IMR-90 (cell line): ENCODE data around the gene ARMH2. TPM values are rescaled to one million over a fixed set of nuclear protein-coding genes. Genes with fewer than 3 reads are reported as not detected.
A peak's percentile ranks its signal among the peaks of the same experiment; 100 is the strongest.

Source experiments
- ATAC-seq: fragments of 200-7000 bp; cut with Tn5 transposase; 2 replicates; pipeline ENCODE4 v1.9.1; 2020; ENCODE audit warnings: low read depth, mild to moderate bottlenecking, moderate library complexity
- BruUV-seq: library from RNA; stranded (reverse); fragments of 400-500 nt; replicated peaks from 2 replicates; lab custom pipeline; 2021; lab: Mats Ljungman, UMichigan
- CTCF ChIA-PET: fragments of 300-600 bp; formaldehyde crosslinking; extraction: SDS; loops from one replicate; lab custom pipeline; 2021; ENCODE audit warnings: antibody characterized with exemption; lab: Yijun Ruan, JAX
- POLR2A ChIA-PET: fragments of 300-600 bp; sonication (Branson Sonifier 250); formaldehyde crosslinking; loops from one replicate; lab custom pipeline; 2022; ENCODE audit warnings: antibody characterized with exemption; ENCODE audit not compliant: unreplicated experiment; lab: Charles Lee
- DNase-seq: peaks from one replicate; pipeline ENCODE4 v3.0.0; 2013
- H2AFZ ChIP-seq: replicated peaks from 2 replicates; pipeline ENCODE3; 2013; ENCODE audit warnings: low read length, mild to moderate bottlenecking; ENCODE audit not compliant: poor library complexity
- H2AK5ac ChIP-seq: 2 replicates; pipeline ENCODE4 v1.6.1; 2013; ENCODE audit warnings: low read depth, low read length, inconsistent platforms
- H2AK9ac ChIP-seq: replicated peaks from 2 replicates; pipeline ENCODE3; 2013; ENCODE audit warnings: mild to moderate bottlenecking, low read depth, low read length, moderate library complexity; ENCODE audit not compliant: poor library complexity
- H2BK120ac ChIP-seq: 2 replicates; pipeline ENCODE4 v1.6.1; 2013; ENCODE audit warnings: low read depth, low read length, inconsistent platforms
- H2BK15ac ChIP-seq: 3 replicates; pipeline ENCODE4 v1.6.1; 2013; ENCODE audit warnings: low read depth, low read length, inconsistent platforms
- H2BK20ac ChIP-seq: 2 replicates; pipeline ENCODE4 v1.6.1; 2013; ENCODE audit warnings: low read depth, mild to moderate bottlenecking, inconsistent platforms, low read length, moderate library complexity
- H2BK5ac ChIP-seq: 2 replicates; pipeline ENCODE4 v1.6.1; 2013; ENCODE audit warnings: mild to moderate bottlenecking, low read depth, low read length, inconsistent platforms; ENCODE audit not compliant: poor library complexity, severe bottlenecking
- H3K14ac ChIP-seq: replicated peaks from 2 replicates; pipeline ENCODE4 v1.6.1; 2013; ENCODE audit warnings: low read depth, low read length, inconsistent platforms
- H3K18ac ChIP-seq: 2 replicates; pipeline ENCODE4 v1.6.1; 2013; ENCODE audit warnings: low read depth, low read length, control low read depth
- H3K23ac ChIP-seq: 2 replicates; pipeline ENCODE4 v1.6.1; 2013; ENCODE audit warnings: low read depth, low read length, inconsistent platforms
- H3K27ac ChIP-seq: 2 replicates; pipeline ENCODE4 v1.5.1; 2013; ENCODE audit warnings: mild to moderate bottlenecking, control low read depth, low read length; ENCODE audit not compliant: insufficient read depth
- H3K27me3 ChIP-seq: 2 replicates; pipeline ENCODE4 v1.6.1; 2013; ENCODE audit warnings: low read length; ENCODE audit not compliant: control insufficient read depth, insufficient read depth
- H3K36me3 ChIP-seq: 2 replicates; pipeline ENCODE4 v1.6.1; 2013; ENCODE audit warnings: low read length, mixed read lengths; ENCODE audit not compliant: control insufficient read depth, insufficient read depth
- H3K4ac ChIP-seq: 2 replicates; pipeline ENCODE4 v1.6.1; 2013; ENCODE audit warnings: low read depth, low read length, inconsistent platforms
- H3K4me1 ChIP-seq: 2 replicates; pipeline ENCODE4 v1.6.1; 2013; ENCODE audit warnings: low read length, mixed read lengths; ENCODE audit not compliant: control insufficient read depth, insufficient read depth
- H3K4me2 ChIP-seq: 2 replicates; pipeline ENCODE4 v1.6.1; 2013; ENCODE audit warnings: low read depth, mild to moderate bottlenecking, control low read depth, low read length, moderate library complexity
- H3K4me3 ChIP-seq: 2 replicates; pipeline ENCODE4 v1.5.1; 2013; ENCODE audit warnings: low read depth, mild to moderate bottlenecking, control low read depth, low read length, moderate library complexity; ENCODE audit not compliant: insufficient read depth
- H3K56ac ChIP-seq: 2 replicates; pipeline ENCODE4 v1.6.1; 2013; ENCODE audit warnings: low read length, inconsistent platforms; ENCODE audit not compliant: insufficient read depth; ENCODE audit errors: extremely low read depth
- H3K79me1 ChIP-seq, 2 experiments: 2 replicates each; pipeline ENCODE4 v1.6.1; 2013; ENCODE audit warnings: low read length in 2 of 2, inconsistent platforms in 1 of 2, low read depth in 1 of 2
- H3K9ac ChIP-seq: 2 replicates; pipeline ENCODE4 v1.6.1; 2013; ENCODE audit warnings: low read depth, low read length, control low read depth
- H3K9me1 ChIP-seq: 2 replicates; pipeline ENCODE4 v1.6.1; 2013; ENCODE audit warnings: low read length, inconsistent platforms; ENCODE audit not compliant: insufficient read depth
- H3K9me3 ChIP-seq: 2 replicates; pipeline ENCODE4 v1.6.1; 2013; ENCODE audit warnings: low read length; ENCODE audit not compliant: control insufficient read depth, insufficient read depth
- H4K20me1 ChIP-seq: 2 replicates; pipeline ENCODE4 v1.6.1; 2013; ENCODE audit warnings: low read length, inconsistent platforms; ENCODE audit not compliant: insufficient read depth
- H4K5ac ChIP-seq: 2 replicates; pipeline ENCODE4 v1.6.1; 2013; ENCODE audit warnings: mild to moderate bottlenecking, low read depth, low read length, control low read depth
- H4K8ac ChIP-seq, 2 experiments: 2 replicates each; pipeline ENCODE4 v1.6.1; 2013; ENCODE audit warnings: low read depth in 2 of 2, low read length in 2 of 2, control low read depth in 1 of 2, inconsistent platforms in 1 of 2
- H4K91ac ChIP-seq: 2 replicates; pipeline ENCODE4 v1.6.1; 2013; ENCODE audit warnings: low read depth, low read length, inconsistent platforms; ENCODE audit not compliant: insufficient read depth
- BHLHE40 ChIP-seq: fragments of 150-350 bp; IDR thresholded peaks from 2 replicates; pipeline ENCODE4 v1.6.1; 2016; ENCODE audit warnings: mild to moderate bottlenecking, low read depth, low read length
- CEBPB ChIP-seq: IDR thresholded peaks from 2 replicates; pipeline ENCODE4 v1.6.1; 2012; ENCODE audit warnings: low read depth, low read length, improper control_type of control experiment
- FOS ChIP-seq: fragments of 150-350 bp; IDR thresholded peaks from 2 replicates; pipeline ENCODE4 v1.6.1; 2016; ENCODE audit warnings: low read depth, low read length
- MAZ ChIP-seq: IDR thresholded peaks from 2 replicates; pipeline ENCODE4 v1.6.1; 2012; ENCODE audit warnings: low read depth, mild to moderate bottlenecking, low read length, improper control_type of control experiment, moderate library complexity, borderline replicate concordance
- POLR2A ChIP-seq: IDR thresholded peaks from 2 replicates; pipeline ENCODE4 v1.6.1; 2012; ENCODE audit warnings: mild to moderate bottlenecking, low read depth, low read length
- SMC3 ChIP-seq: fragments of 150-350 bp; IDR thresholded peaks from 2 replicates; pipeline ENCODE4 v1.6.1; 2016; ENCODE audit warnings: low read depth, mild to moderate bottlenecking, antibody characterized with exemption, low read length, moderate library complexity
- WGBS, 2 experiments: methylation state at CpG; one replicate each; pipeline versions ENCODE4 v1.1.5 to v1.1.7; 2013; ENCODE audit warnings: missing lambda C conversion rate in 2 of 2; ENCODE audit not compliant: insufficient read length in 1 of 2; ENCODE audit errors: extremely low coverage in 2 of 2; 5-methylcytosine and 5-hydroxymethylcytosine counted together
- dilution Hi-C: fragments of 300-500 bp; cut with HindIII; formaldehyde crosslinking; loops from one replicate; pipeline ENCODE4 v1.14.3; 2018; ENCODE audit warnings: low sequenced_read_pairs; ENCODE audit not compliant: unreplicated experiment
- in situ Hi-C: fragments of 300-500 bp; cut with MboI; formaldehyde crosslinking; loops from 3 replicates; pipeline ENCODE4 v1.14.3; 2019; ENCODE audit warnings: low sequenced_read_pairs, inconsistent platforms, mixed read lengths
- intact Hi-C: fragments of 100-400 bp; cut with micrococcal nuclease; formaldehyde crosslinking; loops from 2 replicates; pipeline ENCODE4 v1.10.0; 2022
- polyA plus RNA-seq, 3 experiments: library from polyadenylated mRNA; depleted of rRNA; stranded (reverse); fragments of >200 nt; gene quantifications; 2 replicates each; pipeline ENCODE4 v1.2.3, GENCODE V29; 2012; ENCODE audit warnings: low replicate concordance in 1 of 3
- total RNA-seq: library from RNA; depleted of rRNA; stranded (reverse); fragments of >200 nt; gene quantifications from 2 replicates; pipeline ENCODE4 v1.2.3, GENCODE V29; 2012

The ARMH2 gene
- total and polyA plus RNA-seq, 2 of the 4 experiments (the other 2 are of a cell fraction): not detected

- CTCF ChIA-PET: interaction anchor here (0.6 kb wide), 1 partner anchor 329 kb away, joined by 3 read pairs; no protein-coding TSS in a partner anchor
- no peak overlapping the region; the same call in 1 of the 2 replicates for H3K4me2 ChIP-seq
Measured at GRCh38 chr6:24822696-24823095, 24.0 kb upstream of the ARMH2 start.

More at GRCh38 chr6:24822696-24823095, 24.0 kb upstream of the ARMH2 start:
- Histone ChIP-seq H3K56ac (no peak overlapping the region), H2BK20ac (no peak overlapping the region), H3K4me3 (no peak overlapping the region), H3K9ac (no peak overlapping the region), H2AK5ac (no peak overlapping the region), H2BK120ac (no peak overlapping the region), H3K79me1 (no peaks in the 10 kb centered on the region), H3K18ac (no peak overlapping the region), H3K9me1 (0 out of 2 replicates have a peak, but pooled peaks cover 2% of the 10 kb centered on the region), H4K8ac (no peak overlapping the region), H4K91ac (no peak overlapping the region), H2AFZ (no peak overlapping the region), H3K27ac (no peak overlapping the region), H3K4ac (no peak overlapping the region), H2BK15ac (no peak overlapping the region), H3K36me3 (peaks cover 5% of the 10 kb centered on the region; the same call in 1 of the 2 replicates), H3K27me3 (no peaks in the 10 kb centered on the region), H3K23ac (no peak overlapping the region), H2AK9ac (no peak overlapping the region), H3K4me1 (peaks cover 7% of the 10 kb centered on the region), H2BK5ac (no peak overlapping the region), H4K5ac (no peak overlapping the region), H3K9me3 (no peaks in the 10 kb centered on the region), H3K14ac (no peak overlapping the region), H4K20me1 (no peaks in the 10 kb centered on the region)
- BruUV-seq: no TSS peak
- DNase-seq (peak; percentile 68), ATAC-seq (peak; percentile 86)
- in situ Hi-C loops: no loop called here
- WGBS, 2 experiments: no CpG with 5 or more reads among the region's 6 CpGs
- TF ChIP-seq BHLHE40 (peak; percentile 39; the same call in 1 of the 2 replicates), CEBPB (peak; percentile 79), MAZ (no peak), POLR2A (no peak), SMC3 (no peak), FOS (no peak)
- intact Hi-C loops: no loop called here
- dilution Hi-C loops: no loop called here
- POLR2A ChIA-PET: no interaction called here
